ENCODE results near the gene BAZ1A. TPM values are rescaled to one million over a fixed set of nuclear protein-coding genes. Genes with fewer than 3 reads are reported as not detected.

The BAZ1A gene
- total and polyA plus RNA-seq, 2 of the 8 experiments (the other 6 are each of a cell fraction or from before 2014, with no cell fraction given): 8.0 to 23.1 TPM

- Histone ChIP-seq H2BK12ac (ENCODE audit: low read depth, low read length) (no peak overlapping the region), H3K36me3 (ENCODE audit: control insufficient read depth in 2 of 4, insufficient read depth in 4 of 4, low read length in 3 of 4) (no peaks in the 10 kb centered on the region), H3K18ac (ENCODE audit: extremely low read depth, low read length) (no peak overlapping the region), H2BK15ac (ENCODE audit: low read length) (no peak overlapping the region), H4K8ac (ENCODE audit: extremely low read depth, insufficient read depth, low read length) (no peak overlapping the region), H3K9me3 (ENCODE audit: insufficient read depth in 2 of 2, low read depth in 1 of 2, low read length in 1 of 2) (no peaks in the 10 kb centered on the region), H3K27ac (ENCODE audit: low read depth, low read length) (no peak overlapping the region), H3K56ac (replicated peaks; ENCODE audit: insufficient read length, low read depth, low read length) (no peak overlapping the region), H2BK5ac (ENCODE audit: low read depth, low read length) (no peak overlapping the region), H2AFZ (ENCODE audit: low read length) (no peak overlapping the region), H3K79me2 (ENCODE audit: control insufficient read depth in 1 of 2, insufficient read depth in 2 of 2, low read length in 2 of 2) (no peaks in the 10 kb centered on the region), H3K14ac (ENCODE audit: insufficient read length) (no peak overlapping the region), H3K23me2 (ENCODE audit: low read depth, low read length) (no peaks in the 10 kb centered on the region), H2BK120ac (replicated peaks; ENCODE audit: low read depth, low read length) (no peak overlapping the region), H3K79me1 (ENCODE audit: low read depth, low read length) (no peaks in the 10 kb centered on the region), H2AK5ac (ENCODE audit: low read depth, low read length) (no peak overlapping the region), H2BK20ac (ENCODE audit: low read length) (no peak overlapping the region), H4K91ac (replicated peaks; ENCODE audit: insufficient read length, low read length) (no peak overlapping the region), H4K20me1 (replicated peaks in 1 of 2; ENCODE audit: control insufficient read depth in 1 of 2, insufficient read depth in 2 of 2, low read length in 2 of 2) (no peaks in the 10 kb centered on the region), H3K23ac (ENCODE audit: insufficient read length) (no peak overlapping the region), H3K4me3 (ENCODE audit: extremely low read depth in 1 of 4, insufficient read depth in 2 of 4, low read depth in 3 of 4, low read length in 4 of 4) (no peak overlapping the region), H3K9ac (replicated peaks in 1 of 4; ENCODE audit: extremely low read depth in 1 of 4, low read depth in 3 of 4, low read length in 3 of 4) (no peak overlapping the region), H4K5ac (ENCODE audit: insufficient read length, low read depth, low read length) (no peak overlapping the region), H3K4me1 (replicated peaks in 1 of 4; ENCODE audit: control insufficient read depth in 3 of 4, insufficient read depth in 4 of 4, low read length in 3 of 4) (no peaks in the 10 kb centered on the region), H3K4me2 (ENCODE audit: insufficient read depth in 1 of 2, low read depth in 2 of 2, low read length in 2 of 2) (no peak overlapping the region), H3K27me3 (replicated peaks in 1 of 4; ENCODE audit: control insufficient read depth in 3 of 4, extremely low read depth in 1 of 4, insufficient read depth in 3 of 4, low read length in 3 of 4) (no peaks in the 10 kb centered on the region), H3K4ac (replicated peaks; ENCODE audit: insufficient read length, low read depth, low read length) (no peak overlapping the region)
- WGBS, 2 experiments (ENCODE audit: extremely low coverage in 1 of 2, insufficient coverage in 1 of 2, insufficient read length in 1 of 2, insufficient replicate concordance in 2 of 2, low coverage in 1 of 2, low lambda C conversion rate in 2 of 2, missing lambda C conversion rate in 1 of 2): 83% methylated on average over 8 of the region's 8 CpGs; no CpG with 5 or more reads in 1 of the 2 experiments
- FAIRE-seq: no peak
- TF ChIP-seq BCL11A (IDR thresholded peaks at IDR 0.05; ENCODE audit: low read depth in 2 of 2, low read length in 2 of 2) (no peak), POLR2A (IDR thresholded peaks at IDR 0.05; ENCODE audit: control extremely low read depth in 1 of 2, low read depth in 2 of 2, low read length in 2 of 2) (no peak), FOSL1 (IDR thresholded peaks at IDR 0.05; ENCODE audit: insufficient read depth, low read depth, low read length) (no peak), CEBPB (IDR thresholded peaks at IDR 0.05; ENCODE audit: low read depth, low read length) (no peak), SP4 (IDR thresholded peaks at IDR 0.05; ENCODE audit: low read length) (no peak), CBX8 (IDR thresholded peaks at IDR 0.05; ENCODE audit: borderline replicate concordance, low read depth, low read length) (no peak), TAF7 (optimal IDR thresholded peaks at IDR 0.05; ENCODE audit: borderline replicate concordance, low read depth, low read length) (no peak)
- TF ChIP-seq, protein P1, sequence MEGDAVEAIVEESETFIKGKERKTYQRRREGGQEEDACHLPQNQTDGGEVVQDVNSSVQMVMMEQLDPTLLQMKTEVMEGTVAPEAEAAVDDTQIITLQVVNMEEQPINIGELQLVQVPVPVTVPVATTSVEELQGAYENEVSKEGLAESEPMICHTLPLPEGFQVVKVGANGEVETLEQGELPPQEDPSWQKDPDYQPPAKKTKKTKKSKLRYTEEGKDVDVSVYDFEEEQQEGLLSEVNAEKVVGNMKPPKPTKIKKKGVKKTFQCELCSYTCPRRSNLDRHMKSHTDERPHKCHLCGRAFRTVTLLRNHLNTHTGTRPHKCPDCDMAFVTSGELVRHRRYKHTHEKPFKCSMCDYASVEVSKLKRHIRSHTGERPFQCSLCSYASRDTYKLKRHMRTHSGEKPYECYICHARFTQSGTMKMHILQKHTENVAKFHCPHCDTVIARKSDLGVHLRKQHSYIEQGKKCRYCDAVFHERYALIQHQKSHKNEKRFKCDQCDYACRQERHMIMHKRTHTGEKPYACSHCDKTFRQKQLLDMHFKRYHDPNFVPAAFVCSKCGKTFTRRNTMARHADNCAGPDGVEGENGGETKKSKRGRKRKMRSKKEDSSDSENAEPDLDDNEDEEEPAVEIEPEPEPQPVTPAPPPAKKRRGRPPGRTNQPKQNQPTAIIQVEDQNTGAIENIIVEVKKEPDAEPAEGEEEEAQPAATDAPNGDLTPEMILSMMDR (IDR thresholded peaks at IDR 0.05; ENCODE audit: control extremely low read depth in 1 of 3, insufficient read depth in 1 of 3, low read depth in 1 of 3, low read length in 3 of 3): no peak
- TF ChIP-seq, protein P2, sequence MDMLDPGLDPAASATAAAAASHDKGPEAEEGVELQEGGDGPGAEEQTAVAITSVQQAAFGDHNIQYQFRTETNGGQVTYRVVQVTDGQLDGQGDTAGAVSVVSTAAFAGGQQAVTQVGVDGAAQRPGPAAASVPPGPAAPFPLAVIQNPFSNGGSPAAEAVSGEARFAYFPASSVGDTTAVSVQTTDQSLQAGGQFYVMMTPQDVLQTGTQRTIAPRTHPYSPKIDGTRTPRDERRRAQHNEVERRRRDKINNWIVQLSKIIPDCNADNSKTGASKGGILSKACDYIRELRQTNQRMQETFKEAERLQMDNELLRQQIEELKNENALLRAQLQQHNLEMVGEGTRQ (IDR thresholded peaks at IDR 0.05; ENCODE audit: low read length): no peak
- DNase-seq (ENCODE audit: low read depth in 1 of 2, low spot score in 2 of 2): no peak
- ChIA-PET POLR2A (ENCODE audit: partially characterized antibody) (no interaction called here), CTCF (ENCODE audit: partially characterized antibody) (no interaction called here)
These were observed 37.8 kb upstream of the BAZ1A start for GRCh38 chr14:34912966-34913365.
